ENCODE results near the gene MET. TPM values are rescaled to one million over a fixed set of nuclear protein-coding genes. Genes with fewer than 3 reads are reported as not detected.
A peak's percentile ranks its signal among the peaks of the same experiment; 100 is the strongest.

The MET gene
- total RNA-seq, 2 donors from 2014 or later, result 2.5 to 7.3 TPM

DNA sequence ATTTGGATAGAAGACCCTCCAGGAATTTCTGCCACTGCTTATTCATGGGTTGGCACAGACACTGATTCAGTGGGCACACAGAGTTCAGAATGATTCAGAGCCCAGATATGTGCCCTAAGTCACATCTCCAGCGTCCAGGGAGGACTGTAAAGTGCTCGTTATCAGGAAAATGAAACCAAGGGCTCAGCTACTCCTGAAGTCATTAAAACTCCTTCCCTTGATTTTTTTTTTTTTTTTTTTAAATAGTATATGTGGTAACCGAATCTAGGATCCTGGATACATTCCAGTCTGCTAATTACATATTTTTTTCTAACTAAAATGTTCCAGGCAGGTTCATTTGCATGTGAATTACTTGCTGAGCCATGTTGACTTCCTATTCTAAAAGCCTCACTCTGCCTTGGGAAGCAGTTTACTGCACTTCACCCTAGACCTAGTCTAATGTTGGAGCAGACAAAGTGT, 34.7 kb downstream of the MET start:
- H3K27me3 Mint-ChIP-seq (ENCODE audit: insufficient read depth), result no peaks in the 10 kb centered on the region
- Histone ChIP-seq H3K9ac (ENCODE audit: extremely low read depth, low read length, poor library complexity, severe bottlenecking) (no peak overlapping the region), H3K27me3 (ENCODE audit: control insufficient read depth, insufficient read depth, low read length, poor library complexity, severe bottlenecking) (no peaks in the 10 kb centered on the region), H3K9me3 (ENCODE audit: control insufficient read depth, low read length) (no peaks in the 10 kb centered on the region), H3K27ac (ENCODE audit: low read depth, low read length) (no peak overlapping the region), H3K4me1 (ENCODE audit: control insufficient read depth, insufficient read depth, low read length) (peaks cover 12% of the 10 kb centered on the region), H3K4me3 (ENCODE audit: low read length) (no peak overlapping the region), H3K36me3 (ENCODE audit: control insufficient read depth, insufficient read depth, low read length) (no peaks in the 10 kb centered on the region)
- H3K4me1 Mint-ChIP-seq, result peaks cover 31% of the 10 kb centered on the region
- H3K36me3 Mint-ChIP-seq (ENCODE audit: low read depth), result no peaks in the 10 kb centered on the region
- H3K9me3 Mint-ChIP-seq, result no peaks in the 10 kb centered on the region
- whole genome bisulfite sequencing, 2 experiments (ENCODE audit: insufficient coverage in 1 of 2, insufficient read length in 1 of 2), result 76 to 84% methylated on average over 2 to 3 of the region's 3 CpGs
- peak overlapping the region; percentile 54 for H3K27ac Mint-ChIP-seq
- TF ChIP-seq, protein P1, sequence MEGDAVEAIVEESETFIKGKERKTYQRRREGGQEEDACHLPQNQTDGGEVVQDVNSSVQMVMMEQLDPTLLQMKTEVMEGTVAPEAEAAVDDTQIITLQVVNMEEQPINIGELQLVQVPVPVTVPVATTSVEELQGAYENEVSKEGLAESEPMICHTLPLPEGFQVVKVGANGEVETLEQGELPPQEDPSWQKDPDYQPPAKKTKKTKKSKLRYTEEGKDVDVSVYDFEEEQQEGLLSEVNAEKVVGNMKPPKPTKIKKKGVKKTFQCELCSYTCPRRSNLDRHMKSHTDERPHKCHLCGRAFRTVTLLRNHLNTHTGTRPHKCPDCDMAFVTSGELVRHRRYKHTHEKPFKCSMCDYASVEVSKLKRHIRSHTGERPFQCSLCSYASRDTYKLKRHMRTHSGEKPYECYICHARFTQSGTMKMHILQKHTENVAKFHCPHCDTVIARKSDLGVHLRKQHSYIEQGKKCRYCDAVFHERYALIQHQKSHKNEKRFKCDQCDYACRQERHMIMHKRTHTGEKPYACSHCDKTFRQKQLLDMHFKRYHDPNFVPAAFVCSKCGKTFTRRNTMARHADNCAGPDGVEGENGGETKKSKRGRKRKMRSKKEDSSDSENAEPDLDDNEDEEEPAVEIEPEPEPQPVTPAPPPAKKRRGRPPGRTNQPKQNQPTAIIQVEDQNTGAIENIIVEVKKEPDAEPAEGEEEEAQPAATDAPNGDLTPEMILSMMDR (conservative IDR thresholded peaks at IDR 0.05), result no peak
- H3K4me3 Mint-ChIP-seq, result no peak overlapping the region
- no peak for DNase-seq

DNA sequence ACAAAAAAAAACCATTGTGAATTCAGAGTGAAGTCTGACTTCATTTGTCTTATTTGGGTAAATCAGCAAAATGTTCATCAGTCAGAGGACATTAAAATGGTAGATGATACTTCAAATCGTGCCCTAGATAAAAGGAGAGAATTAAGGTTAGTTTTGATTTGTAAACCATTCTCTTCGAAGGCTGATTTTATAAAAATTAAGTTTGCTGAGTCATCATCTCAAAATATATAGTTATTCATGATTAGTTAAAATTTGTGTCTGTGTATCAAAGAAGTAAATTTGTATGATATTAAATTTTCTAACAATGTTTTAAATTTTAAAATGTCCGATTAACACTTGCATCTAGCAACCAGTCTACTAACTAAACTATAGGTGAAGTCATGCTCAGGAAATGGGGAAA, 35.3 kb downstream of the MET start:
- Mint-ChIP-seq H3K27me3 (ENCODE audit: insufficient read depth) (no peaks in the 10 kb centered on the region), H3K27ac (peak overlapping the region; percentile 54), H3K4me1 (peaks cover 37% of the 10 kb centered on the region), H3K9me3 (peaks cover 4% of the 10 kb centered on the region), H3K36me3 (ENCODE audit: low read depth) (no peaks in the 10 kb centered on the region), H3K4me3 (no peak overlapping the region)
- TF ChIP-seq, protein P1 (conservative IDR thresholded peaks at IDR 0.05), result no peak
- H3K9ac ChIP-seq (ENCODE audit: extremely low read depth, low read length, poor library complexity, severe bottlenecking), result no peak overlapping the region
- H3K4me1 ChIP-seq (ENCODE audit: control insufficient read depth, insufficient read depth, low read length), result peaks cover 12% of the 10 kb centered on the region
- no peaks in the 10 kb centered on the region for H3K27me3 ChIP-seq (ENCODE audit: control insufficient read depth, insufficient read depth, low read length, poor library complexity, severe bottlenecking)
- H3K4me3 ChIP-seq (ENCODE audit: low read length), result no peak overlapping the region
- no peak for DNase-seq
- no peaks in the 10 kb centered on the region for H3K9me3 ChIP-seq (ENCODE audit: control insufficient read depth, low read length)
- H3K36me3 ChIP-seq (ENCODE audit: control insufficient read depth, insufficient read depth, low read length), result no peaks in the 10 kb centered on the region
- WGBS, 2 experiments (ENCODE audit: insufficient coverage in 1 of 2, insufficient read length in 1 of 2), result 98% methylated on average over 2 of the region's 3 CpGs; no CpG with 5 or more reads in 1 of the 2 experiments
- no peak overlapping the region for H3K27ac ChIP-seq (ENCODE audit: low read depth, low read length)

DNA sequence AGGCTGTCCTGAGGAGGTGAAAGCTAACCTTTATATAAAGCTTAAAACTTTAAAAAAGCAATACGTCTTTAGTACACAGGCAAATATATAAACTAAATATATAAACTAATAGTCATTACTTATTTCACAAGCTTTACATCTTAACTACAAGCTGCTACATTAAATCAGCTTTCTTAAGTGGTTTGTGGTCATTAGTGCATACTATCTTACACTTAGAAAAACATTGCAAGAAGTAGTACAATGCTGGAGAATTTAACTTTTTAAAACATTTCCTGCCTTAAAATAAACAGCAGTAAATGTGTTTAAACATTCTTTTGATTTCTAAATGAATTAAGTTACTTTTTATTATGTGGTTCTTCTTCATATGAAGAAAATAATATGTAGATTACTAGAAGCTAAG, 36.3 kb downstream of the MET start:
- Histone ChIP-seq H3K9me3 (ENCODE audit: control insufficient read depth, low read length) (no peaks in the 10 kb centered on the region), H3K27me3 (ENCODE audit: control insufficient read depth, insufficient read depth, low read length, poor library complexity, severe bottlenecking) (no peaks in the 10 kb centered on the region), H3K27ac (ENCODE audit: low read depth, low read length) (no peak overlapping the region), H3K9ac (ENCODE audit: extremely low read depth, low read length, poor library complexity, severe bottlenecking) (no peak overlapping the region), H3K36me3 (ENCODE audit: control insufficient read depth, insufficient read depth, low read length) (no peaks in the 10 kb centered on the region), H3K4me1 (ENCODE audit: control insufficient read depth, insufficient read depth, low read length) (peaks cover 12% of the 10 kb centered on the region), H3K4me3 (ENCODE audit: low read length) (no peak overlapping the region)
- peaks cover 37% of the 10 kb centered on the region for H3K4me1 Mint-ChIP-seq
- no peak for DNase-seq
- no peaks in the 10 kb centered on the region for H3K36me3 Mint-ChIP-seq (ENCODE audit: low read depth)
- no peak overlapping the region for H3K4me3 Mint-ChIP-seq
- no peaks in the 10 kb centered on the region for H3K27me3 Mint-ChIP-seq (ENCODE audit: insufficient read depth)
- WGBS, 2 experiments (ENCODE audit: insufficient coverage in 1 of 2, insufficient read length in 1 of 2), result 100% methylated on average over 1 of the region's 1 CpG; no CpG with 5 or more reads in 1 of the 2 experiments
- TF ChIP-seq, protein P1 (conservative IDR thresholded peaks at IDR 0.05), result no peak
- peaks cover 8% of the 10 kb centered on the region for H3K9me3 Mint-ChIP-seq
- no peak overlapping the region for H3K27ac Mint-ChIP-seq
